Umbilical cord (tissue), 2 donors: ENCODE data around the gene MAF. TPM values are rescaled to one million over a fixed set of nuclear protein-coding genes. Genes with fewer than 3 reads are reported as not detected.

Source experiments
- DNase-seq: peaks from one replicate; pipeline ENCODE4 v3.0.0-alpha.2; 2015; ENCODE audit warnings: low spot score
- total RNA-seq: library from RNA; depleted of rRNA; stranded (reverse); fragments of >200 nt; gene quantifications from one replicate; pipeline ENCODE4 v1.2.3, GENCODE V29; 2014; ENCODE audit warnings: low replicate concordance; ENCODE audit not compliant: insufficient read depth

MAF gene
- total RNA-seq, 1 donor from 2014 or later = 33.2 TPM

GRCh38 chr16:79589601-79590102 is 10.9 kb downstream of the MAF start:
- DNase-seq = no peak

DNA sequence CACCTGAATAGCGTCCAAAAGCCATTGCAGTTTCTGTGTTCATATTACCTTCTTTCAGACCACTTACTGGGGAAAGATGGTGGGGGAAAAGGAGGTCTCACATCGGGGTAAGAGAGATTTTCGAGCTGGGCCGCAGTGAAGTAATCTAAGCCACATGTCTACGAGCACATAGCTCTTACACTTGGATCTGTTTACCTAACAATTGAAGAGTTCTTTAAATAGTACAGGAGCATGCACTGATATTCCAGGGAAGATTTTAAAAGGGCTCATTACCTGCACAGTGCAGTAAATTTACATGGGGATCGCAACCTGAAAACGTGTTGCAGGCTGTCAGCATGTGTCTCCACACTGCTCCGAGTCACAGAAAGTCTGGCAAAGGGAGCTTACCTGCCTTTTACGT is 12.6 kb downstream of the MAF start:
- DNase-seq = no peak

GRCh38 chr16:79587296-79587695 is 13.2 kb downstream of the MAF start:
- no peak for DNase-seq

DNA sequence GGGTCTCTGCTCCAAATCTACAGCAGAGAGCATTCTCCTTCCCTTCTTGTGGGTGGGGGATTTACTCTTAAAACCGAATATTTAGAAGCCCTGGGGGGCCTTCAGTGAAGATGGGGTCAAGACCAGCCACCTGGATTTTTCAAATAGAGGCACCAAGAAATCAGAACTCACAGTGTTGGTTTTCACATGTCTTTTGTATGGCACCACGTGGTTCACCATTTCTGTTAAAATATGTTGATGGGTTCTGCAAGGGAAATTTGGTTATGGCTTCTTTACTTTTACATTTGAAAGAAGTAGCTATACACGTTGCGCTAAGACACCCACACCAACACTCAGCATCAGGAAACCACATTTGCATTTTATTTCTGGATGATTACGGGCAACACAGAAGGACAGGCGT is 17.7 kb downstream of the MAF start:
- no peak for DNase-seq

DNA sequence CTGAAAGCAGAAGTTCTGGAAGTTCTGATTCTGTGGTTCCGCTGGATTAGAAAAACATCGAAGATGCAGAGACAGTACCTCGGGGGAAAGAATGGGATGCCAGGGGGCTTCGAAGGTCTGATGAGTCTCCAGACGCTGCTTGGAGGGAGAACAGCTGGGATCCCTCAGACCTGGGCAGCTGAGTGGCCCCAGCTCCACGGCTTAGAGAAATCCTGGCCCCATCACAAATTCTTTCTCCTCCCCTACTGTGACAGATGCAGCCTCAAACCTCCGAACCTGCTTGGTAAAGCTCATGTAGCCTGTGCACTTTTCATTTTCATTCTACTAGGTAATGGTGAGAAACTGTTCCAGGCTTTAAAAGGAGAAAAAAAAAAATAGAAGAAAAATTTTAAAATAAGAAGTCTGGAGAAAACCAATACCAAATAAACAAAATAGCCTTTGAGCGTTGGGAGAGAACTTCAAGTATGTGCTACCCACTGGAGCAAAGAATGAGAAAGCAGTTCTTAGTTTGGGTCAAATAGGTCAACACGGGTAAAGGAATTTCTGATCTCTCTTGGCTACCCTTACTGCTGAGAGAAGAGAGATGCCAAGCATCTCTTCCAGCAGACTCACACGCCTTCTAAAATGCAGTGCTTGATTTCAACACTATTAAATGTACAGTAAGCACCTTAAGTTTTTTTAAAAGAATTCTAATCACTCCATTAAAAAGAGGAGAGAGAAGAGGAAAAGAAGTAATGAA is 19.9 kb downstream of the MAF start:
- no peak for DNase-seq

DNA sequence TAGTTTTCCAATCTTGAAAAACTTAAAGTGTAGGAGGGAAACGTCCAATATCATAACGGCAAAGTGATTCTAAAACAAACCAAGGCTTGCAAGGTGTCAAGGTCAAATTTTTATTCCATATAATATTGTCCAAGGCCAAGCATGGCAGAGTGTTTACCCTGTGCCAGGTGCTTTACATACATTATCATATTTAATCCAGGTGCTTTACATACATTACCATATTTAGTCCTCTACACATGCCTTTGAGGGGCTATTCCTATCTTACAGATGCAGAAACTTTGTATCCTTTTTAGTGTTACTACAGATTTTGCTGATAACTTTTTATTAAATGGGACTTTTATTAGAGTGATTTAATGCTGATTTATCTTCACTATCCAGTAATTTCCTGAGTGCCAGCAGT is 23.9 kb downstream of the MAF start:
- no peak for DNase-seq

GRCh38 chr16:79573884-79574283 is 26.7 kb downstream of the MAF start:
- DNase-seq = no peak

- DNase-seq = no peak
These were observed 27.5 kb downstream of the MAF start for GRCh38 chr16:79573071-79573470.

DNA sequence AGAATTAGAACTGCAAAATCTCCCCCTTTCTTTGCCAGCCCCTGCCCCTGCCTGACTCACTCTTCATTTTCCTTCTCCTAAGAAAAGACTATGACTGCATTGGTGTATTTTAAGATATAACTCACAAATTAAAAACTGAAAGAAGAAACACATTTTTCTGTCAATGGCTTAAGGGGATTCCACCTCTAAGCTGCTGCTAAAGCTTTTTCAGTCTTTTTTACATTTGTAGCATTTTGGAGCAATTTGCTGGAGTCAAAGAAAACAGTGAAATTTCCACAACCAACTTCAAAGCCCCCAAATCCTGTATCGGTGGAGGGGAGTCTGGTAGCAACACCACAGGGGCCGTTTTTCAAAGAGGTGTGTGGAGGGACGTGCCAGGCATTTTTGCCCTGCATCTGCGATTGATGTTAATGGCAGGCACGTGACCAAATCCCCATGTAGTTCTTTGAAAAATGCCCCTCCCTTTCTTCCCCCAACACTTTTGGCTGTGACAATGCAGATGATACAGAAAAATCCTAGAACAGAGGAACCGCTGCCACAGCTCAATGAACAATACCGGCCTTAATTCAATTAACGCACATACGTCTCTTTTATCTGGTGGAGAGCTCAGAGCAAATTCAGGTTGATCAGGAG is 28.5 kb downstream of the MAF start:
- peak; percentile 76 for DNase-seq

DNA sequence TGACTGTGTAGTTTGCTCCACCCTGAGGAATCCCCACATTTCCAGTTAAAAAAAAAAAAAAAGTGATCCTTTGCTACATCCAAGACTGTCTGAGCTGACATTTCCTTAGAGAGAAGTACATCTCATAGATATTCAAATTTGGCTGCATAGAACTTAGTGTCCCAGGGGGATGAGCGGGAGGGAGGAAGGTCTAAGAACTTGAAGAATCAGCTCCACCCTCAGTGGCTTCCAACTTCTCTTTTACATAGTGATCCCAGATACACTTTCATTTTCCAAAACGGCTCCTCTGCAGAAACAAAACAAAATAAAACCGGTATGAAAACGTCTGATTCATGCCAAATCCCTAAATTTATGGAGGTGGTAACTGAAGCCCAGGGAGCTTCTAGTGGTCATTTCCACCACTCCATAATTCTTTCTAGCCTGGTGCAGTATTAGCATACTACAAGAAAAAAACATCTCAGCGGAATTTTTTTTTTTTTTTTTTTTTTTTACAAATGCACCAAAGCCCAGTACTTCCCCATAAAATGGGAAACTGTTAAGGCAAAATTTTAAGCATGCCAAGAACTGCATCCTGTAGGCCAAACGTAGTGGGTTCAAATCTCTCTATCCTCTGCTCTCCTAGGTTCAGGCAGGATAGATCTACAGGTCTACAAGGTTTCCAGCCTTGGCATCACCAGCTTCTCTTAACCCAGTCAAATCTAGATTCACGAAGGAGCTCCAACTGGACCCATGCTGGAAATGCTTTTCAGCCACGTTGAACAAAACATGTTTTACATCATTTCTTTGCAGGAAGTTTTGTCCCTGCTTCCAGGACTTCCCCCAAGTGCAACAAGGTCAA is 29.3 kb downstream of the MAF start:
- peak; percentile 84 for DNase-seq

- no peak for DNase-seq
These were observed 35.8 kb downstream of the MAF start for GRCh38 chr16:79564671-79565107.

DNA sequence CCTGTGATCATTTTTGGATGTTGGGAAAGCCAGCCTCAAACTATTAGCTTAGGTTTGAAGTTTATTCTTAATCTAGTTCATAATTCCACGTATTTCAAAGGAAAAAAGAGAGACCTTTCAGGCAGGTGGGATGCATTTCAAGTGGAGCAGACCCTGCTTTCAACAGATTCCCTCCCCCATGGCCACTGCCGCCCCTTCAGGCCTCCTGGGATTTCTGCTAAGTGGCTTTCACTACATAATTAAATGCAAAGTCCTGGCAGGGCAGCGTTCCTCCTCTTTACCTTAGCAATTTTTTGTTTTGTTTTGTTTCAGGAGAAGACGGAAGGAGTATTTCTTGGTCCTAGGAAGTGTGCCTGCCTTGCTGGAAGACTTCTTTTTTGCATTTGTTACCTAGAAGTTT is 36.6 kb downstream of the MAF start:
- DNase-seq = no peak

DNA sequence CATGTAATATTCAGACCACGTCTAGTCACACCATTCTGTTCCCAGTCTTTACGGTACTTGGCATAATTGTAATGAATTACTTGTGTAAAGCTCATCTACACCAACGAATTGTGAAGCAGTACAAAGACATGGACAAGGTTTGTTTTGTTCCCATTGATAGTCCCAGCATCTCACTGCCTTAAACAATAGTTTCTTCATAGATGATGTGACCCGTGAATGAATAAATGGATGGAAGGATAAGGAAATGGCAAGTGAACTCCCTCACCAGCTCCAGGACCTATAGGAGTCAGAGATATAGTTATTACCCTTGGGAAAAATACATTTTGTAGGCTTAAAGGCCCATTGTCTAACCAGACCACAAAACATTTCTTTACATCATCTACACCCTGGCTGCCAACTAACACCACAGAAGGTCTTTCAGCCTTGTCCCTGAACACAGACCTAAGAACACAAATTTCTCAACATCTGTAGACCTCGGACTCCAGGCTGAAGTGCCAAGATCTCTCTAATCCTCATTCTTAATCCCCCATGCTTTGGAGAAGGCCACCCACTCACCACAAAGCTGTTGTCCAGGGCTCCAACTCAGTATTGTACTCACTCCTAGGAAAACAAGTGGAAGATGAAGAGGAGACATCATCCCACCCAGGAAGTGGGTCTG is 38.2 kb downstream of the MAF start:
- DNase-seq = no peak

DNA sequence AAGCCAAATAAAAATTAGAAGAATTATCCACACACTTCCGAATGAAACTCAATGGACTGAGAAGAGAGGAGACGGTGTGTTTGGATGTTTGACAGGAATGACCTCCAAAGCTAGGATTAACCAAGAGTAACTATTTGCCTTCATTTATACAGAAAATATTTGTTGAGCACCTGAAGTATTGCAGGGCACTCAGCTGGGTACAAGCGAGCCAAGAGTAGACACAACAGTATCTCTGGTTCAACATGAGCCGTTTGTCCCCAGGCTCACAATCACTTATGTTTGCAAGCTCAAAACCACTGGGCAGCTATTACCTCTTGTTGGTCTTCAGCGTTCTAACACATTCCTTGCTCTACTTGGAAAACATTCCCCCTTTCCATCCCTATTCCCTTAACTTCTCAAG is 38.8 kb downstream of the MAF start:
- DNase-seq = no peak

DNA sequence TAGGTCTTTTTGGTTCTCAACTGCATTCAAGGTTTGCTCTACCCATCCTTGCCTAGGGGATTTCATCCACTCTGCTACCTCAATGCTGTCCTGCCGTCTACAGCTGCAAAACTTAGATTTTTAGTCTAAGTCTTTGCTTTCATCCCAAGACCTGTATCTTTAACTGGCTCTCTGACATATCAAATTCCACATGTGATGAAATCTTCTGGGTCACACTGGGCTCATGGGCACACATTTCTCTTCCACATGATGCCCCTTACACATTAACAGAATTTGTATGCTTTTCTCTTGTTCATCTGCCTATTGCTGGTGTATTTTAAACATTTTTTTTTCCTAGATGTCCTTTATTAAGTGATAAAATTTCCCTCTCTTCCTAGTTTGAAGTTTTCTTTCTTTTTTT is 39.6 kb downstream of the MAF start:
- DNase-seq = no peak

DNA sequence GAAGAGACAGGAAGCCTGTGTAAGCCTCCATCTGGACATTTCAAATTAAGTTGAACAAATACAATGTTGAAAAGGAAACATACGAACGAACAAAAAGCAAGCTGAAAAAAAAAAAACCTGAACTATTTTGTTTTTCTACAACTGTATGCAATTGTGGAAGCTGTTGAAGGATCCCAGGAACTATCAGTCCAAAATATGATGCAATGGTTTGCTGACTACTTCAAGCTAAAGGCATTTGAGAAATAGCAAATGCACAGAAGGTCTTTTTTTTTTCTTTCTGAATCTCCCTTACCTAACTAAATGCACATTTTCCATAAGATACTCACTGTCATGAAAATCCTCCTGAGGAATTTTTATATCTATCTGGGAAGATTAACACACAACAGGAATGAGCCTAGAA is 40.2 kb downstream of the MAF start:
- peak; percentile 55 for DNase-seq

DNA sequence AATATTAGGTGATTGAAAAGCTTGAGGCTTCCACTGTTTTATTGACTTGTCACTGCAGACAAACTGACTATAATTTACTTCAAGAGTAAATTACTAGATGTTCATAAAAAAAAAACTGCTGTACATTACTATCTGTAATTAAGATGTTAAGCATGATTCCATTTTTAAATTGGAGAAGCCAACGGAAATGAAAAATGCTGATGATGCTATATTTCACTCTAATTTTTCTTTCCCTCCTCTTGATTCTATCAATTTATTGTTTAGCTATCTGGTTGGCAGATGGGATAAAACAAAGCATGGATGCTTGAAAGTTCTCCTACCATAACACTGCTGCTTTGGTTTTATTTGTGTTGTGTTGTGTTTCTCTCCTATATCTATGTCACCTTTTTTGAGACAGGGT is 41.0 kb downstream of the MAF start:
- no peak for DNase-seq

DNA sequence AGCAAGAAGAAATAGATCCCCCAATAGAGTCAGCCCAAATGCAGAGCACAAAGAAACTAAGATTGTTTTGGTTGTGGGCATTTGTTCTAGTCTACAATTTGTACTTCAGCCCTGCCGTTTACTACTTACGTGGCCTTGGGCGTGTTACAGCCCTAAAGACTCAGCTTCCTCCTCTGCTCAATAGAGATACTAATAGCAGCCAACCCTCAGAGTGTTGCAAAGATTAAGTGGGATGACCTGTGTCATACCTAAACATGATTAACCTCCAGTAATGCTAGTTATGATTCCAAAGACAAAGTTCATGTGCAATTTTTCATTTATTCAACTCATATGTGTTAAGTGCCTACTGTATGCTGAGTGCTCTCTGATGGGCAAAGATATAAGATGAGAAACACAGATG is 43.1 kb downstream of the MAF start:
- no peak for DNase-seq

DNA sequence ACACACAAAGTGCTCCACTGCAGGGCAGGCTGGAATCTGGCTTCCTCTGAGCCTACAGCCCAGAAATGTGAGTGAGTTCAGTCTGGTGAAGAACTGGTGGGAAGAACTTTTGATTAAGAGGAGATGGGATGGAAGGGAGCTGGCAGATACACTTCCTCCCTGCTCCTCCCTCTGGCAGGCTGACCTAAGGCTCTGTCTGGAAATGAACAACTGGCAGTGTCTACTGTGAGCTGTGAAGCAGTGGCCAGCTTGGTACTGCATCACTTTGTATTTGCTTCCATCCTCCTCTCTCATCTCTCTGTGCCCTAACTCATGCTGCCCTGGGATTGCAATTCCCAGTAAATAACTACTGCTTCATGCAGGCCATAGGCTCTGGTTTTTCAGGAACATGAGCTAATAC is 45.6 kb downstream of the MAF start:
- DNase-seq = no peak

GRCh38 chr16:79550373-79550772 is 50.2 kb downstream of the MAF start:
- no peak for DNase-seq

DNA sequence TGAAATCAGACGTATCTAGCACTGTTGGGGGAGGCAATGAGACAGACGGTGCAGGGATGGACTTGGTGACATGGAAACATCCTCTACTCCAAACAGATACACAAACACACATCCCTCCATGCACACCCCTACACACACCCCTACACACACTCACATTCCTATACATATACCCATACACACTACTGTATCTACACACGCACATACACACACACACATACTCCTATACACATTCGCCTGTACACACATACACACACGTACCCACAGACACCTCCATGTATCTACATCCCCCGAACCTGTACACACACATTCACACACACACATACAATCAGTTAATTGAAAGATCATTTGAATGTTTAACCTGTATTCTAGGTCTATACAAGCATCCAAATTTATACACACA is 53.5 kb downstream of the MAF start:
- DNase-seq = no peak
